HepG2 (cell line): ENCODE measurements around the gene PLCXD1. TPM values are rescaled to one million over a fixed set of nuclear protein-coding genes. Genes with fewer than 3 reads are reported as not detected.

ENCODE experiments used
- BRCA1 ChIP-seq: sonication (generic); formaldehyde crosslinking; IDR thresholded peaks from 2 replicates; pipeline ENCODE4 v1.4.0; 2020; ENCODE audit warnings: missing genetic modification reagents
- CAMTA2 ChIP-seq: sonication (generic); formaldehyde crosslinking; IDR thresholded peaks from 2 replicates; pipeline ENCODE4 v1.4.0; 2020; ENCODE audit warnings: mild to moderate bottlenecking, missing genetic modification reagents, borderline replicate concordance
- DZIP1 ChIP-seq: sonication (generic); formaldehyde crosslinking; IDR thresholded peaks from 2 replicates; pipeline ENCODE4 v1.5.0; 2020; ENCODE audit warnings: mild to moderate bottlenecking, missing genetic modification reagents
- HNRNPK ChIP-seq: fragments of 200-400 bp; formaldehyde crosslinking; IDR thresholded peaks from 2 replicates; pipeline ENCODE4 v1.6.1; 2018; ENCODE audit warnings: low read length, low read depth, moderate library complexity, mild to moderate bottlenecking; ENCODE audit not compliant: poor library complexity, severe bottlenecking
- MIER2 ChIP-seq: IDR thresholded peaks from 2 replicates; pipeline ENCODE4 v1.6.1; 2016; ENCODE audit warnings: missing biosample characterization, missing genetic modification reagents
- NFYC ChIP-seq: IDR thresholded peaks from 2 replicates; pipeline ENCODE4 v1.6.1; 2016; ENCODE audit warnings: missing genetic modification reagents, missing compliant biosample characterization
- SPEN ChIP-seq: sonication (generic); formaldehyde crosslinking; IDR thresholded peaks from 2 replicates; pipeline ENCODE4 v1.5.1; 2020; ENCODE audit warnings: low read depth, mild to moderate bottlenecking, missing genetic modification reagents
- YY1 ChIP-seq: IDR thresholded peaks from 2 replicates; pipeline ENCODE4 v1.6.1; 2011; ENCODE audit warnings: low read length, low read depth, moderate library complexity, mild to moderate bottlenecking; ENCODE audit not compliant: insufficient read depth, insufficient replicate concordance
- ZNF274 ChIP-seq: sonication (generic); formaldehyde crosslinking; IDR thresholded peaks from 2 replicates; pipeline ENCODE4 v1.5.1; 2020; ENCODE audit warnings: mild to moderate bottlenecking, missing genetic modification reagents
- ZNF605 ChIP-seq: sonication (generic); formaldehyde crosslinking; IDR thresholded peaks from 2 replicates; pipeline ENCODE4 v1.8.0; 2022; ENCODE audit warnings: mild to moderate bottlenecking, missing genetic modification reagents
- ZNF616 ChIP-seq: sonication (generic); formaldehyde crosslinking; IDR thresholded peaks from 2 replicates; pipeline ENCODE4 v1.5.0; 2020; ENCODE audit warnings: low read depth, mild to moderate bottlenecking, missing genetic modification reagents
- ZNF788 ChIP-seq: sonication (generic); formaldehyde crosslinking; IDR thresholded peaks from 2 replicates; pipeline ENCODE4 v1.5.0; 2020; ENCODE audit warnings: mild to moderate bottlenecking, missing genetic modification reagents, borderline replicate concordance
- ZNF839 ChIP-seq: sonication (generic); formaldehyde crosslinking; IDR thresholded peaks from 2 replicates; pipeline ENCODE4 v1.4.0; 2020; ENCODE audit warnings: missing genetic modification reagents, mild to moderate bottlenecking, borderline replicate concordance
- ZSCAN30 ChIP-seq: sonication (generic); formaldehyde crosslinking; IDR thresholded peaks from 2 replicates; pipeline ENCODE4 v1.5.0; 2020; ENCODE audit warnings: mild to moderate bottlenecking, missing genetic modification reagents
- polyA plus RNA-seq, 8 experiments: library from polyadenylated mRNA; depleted of rRNA in 3 of 8; stranded (reverse) in 7 of 8; unstranded in 1 of 8; fragments of >200 nt; fragmentation: Illumina TruSeq in 4 of 8; extraction: Trizol in 4 of 8; gene quantifications; 2 replicates each; pipeline versions ENCODE4 v1.2.1 to v1.2.3, GENCODE V29; 2011 to 2016; ENCODE audit warnings: low read depth in 4 of 8, missing spikeins in 1 of 8, mixed read lengths in 1 of 8; ENCODE audit not compliant: insufficient read depth in 1 of 8
- total RNA-seq, 5 experiments: library from RNA; depleted of rRNA; stranded (reverse); fragments of >200 nt; fragmentation: Illumina TruSeq; extraction: Trizol; gene quantifications; 2 replicates each; pipeline ENCODE4 v1.2.3, GENCODE V29; 2016; ENCODE audit warnings: low read depth in 1 of 5
- TF ChIP-seq, protein P1 (sequence below): IDR thresholded peaks from 2 replicates; pipeline ENCODE4 v1.6.1; 2016; ENCODE audit warnings: mild to moderate bottlenecking
- TF ChIP-seq, protein P2 (sequence below): sonication (generic); formaldehyde crosslinking; IDR thresholded peaks from 2 replicates; pipeline ENCODE4 v1.9.0; 2021; ENCODE audit warnings: mild to moderate bottlenecking, missing genetic modification reagents
- TF ChIP-seq, protein P3 (sequence below): sonication (generic); formaldehyde crosslinking; IDR thresholded peaks from 2 replicates; pipeline ENCODE4 v1.5.0; 2020; ENCODE audit warnings: missing genetic modification reagents

The PLCXD1 gene
- total and polyA plus RNA-seq, 2 of the 13 experiments (the other 11 are each of a cell fraction or from before 2014, with no cell fraction given), result 87.7 to 153 TPM

DNA sequence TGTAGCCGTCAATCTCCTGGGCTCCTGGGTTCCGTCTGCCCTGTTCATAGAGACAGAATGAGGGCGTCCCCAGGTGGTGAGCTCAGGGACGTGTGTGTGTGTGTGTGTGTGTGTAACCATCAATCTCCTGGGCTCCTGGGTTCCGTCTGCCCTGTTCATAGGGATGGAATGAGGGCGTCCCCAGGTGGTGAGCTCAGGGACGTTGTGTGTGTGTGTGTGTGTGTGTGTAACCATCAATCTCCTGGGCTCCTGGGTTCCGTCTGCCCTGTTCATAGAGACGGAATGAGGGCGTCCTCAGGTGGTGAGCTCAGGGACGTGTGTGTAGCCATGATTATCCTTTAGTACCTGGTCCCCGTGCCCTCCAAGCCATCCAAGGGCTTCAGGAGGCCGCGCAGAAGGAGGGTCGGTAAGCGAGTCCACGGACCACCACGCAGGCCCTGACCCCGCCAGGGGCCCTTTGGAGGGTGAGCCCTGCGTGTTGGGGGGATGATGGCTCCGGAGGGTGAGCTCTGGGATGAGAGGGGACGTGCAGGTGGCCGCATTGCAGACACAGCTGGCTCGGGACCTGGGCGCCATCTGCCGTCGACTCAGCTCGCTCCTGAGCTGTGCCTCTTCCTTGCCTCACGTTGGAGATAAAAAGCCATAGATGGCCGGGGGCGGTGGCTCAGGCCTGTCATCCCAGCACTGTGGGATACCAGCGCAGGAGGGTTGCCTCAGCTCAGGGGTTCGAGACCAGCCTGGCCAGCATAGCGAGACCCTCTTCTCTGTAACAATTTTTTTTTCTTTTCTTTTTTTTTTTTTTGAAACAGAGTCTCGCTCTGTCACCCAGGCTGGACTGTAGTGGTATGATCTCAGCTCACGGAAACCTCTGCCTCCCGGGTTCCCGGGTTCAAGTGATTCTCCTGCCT, 42.8 kb downstream of the PLCXD1 start (continued):
- 0 out of 2 replicates have a peak, but pooled peaks have one; percentile 55 for TF ChIP-seq ZNF788 (CRISPR knock-in tag)
- no peak for TF ChIP-seq DZIP1 (CRISPR knock-in tag)
- TF ChIP-seq, protein P1, sequence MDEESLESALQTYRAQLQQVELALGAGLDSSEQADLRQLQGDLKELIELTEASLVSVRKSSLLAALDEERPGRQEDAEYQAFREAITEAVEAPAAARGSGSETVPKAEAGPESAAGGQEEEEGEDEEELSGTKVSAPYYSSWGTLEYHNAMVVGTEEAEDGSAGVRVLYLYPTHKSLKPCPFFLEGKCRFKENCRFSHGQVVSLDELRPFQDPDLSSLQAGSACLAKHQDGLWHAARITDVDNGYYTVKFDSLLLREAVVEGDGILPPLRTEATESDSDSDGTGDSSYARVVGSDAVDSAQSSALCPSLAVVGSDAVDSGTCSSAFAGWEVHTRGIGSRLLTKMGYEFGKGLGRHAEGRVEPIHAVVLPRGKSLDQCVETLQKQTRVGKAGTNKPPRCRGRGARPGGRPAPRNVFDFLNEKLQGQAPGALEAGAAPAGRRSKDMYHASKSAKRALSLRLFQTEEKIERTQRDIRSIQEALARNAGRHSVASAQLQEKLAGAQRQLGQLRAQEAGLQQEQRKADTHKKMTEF (CRISPR knock-in tag), result peak; percentile 59
- no peak for TF ChIP-seq ZNF839 (CRISPR knock-in tag)
- 0 out of 2 replicates have a peak, but pooled peaks have one; percentile 31 for TF ChIP-seq BRCA1 (CRISPR knock-in tag)
- no peak for TF ChIP-seq CAMTA2 (CRISPR knock-in tag)
- TF ChIP-seq MIER2 (CRISPR knock-in tag), result no peak
- peak; percentile 11 for TF ChIP-seq HNRNPK
- no peak for TF ChIP-seq NFYC
- TF ChIP-seq, protein P2, sequence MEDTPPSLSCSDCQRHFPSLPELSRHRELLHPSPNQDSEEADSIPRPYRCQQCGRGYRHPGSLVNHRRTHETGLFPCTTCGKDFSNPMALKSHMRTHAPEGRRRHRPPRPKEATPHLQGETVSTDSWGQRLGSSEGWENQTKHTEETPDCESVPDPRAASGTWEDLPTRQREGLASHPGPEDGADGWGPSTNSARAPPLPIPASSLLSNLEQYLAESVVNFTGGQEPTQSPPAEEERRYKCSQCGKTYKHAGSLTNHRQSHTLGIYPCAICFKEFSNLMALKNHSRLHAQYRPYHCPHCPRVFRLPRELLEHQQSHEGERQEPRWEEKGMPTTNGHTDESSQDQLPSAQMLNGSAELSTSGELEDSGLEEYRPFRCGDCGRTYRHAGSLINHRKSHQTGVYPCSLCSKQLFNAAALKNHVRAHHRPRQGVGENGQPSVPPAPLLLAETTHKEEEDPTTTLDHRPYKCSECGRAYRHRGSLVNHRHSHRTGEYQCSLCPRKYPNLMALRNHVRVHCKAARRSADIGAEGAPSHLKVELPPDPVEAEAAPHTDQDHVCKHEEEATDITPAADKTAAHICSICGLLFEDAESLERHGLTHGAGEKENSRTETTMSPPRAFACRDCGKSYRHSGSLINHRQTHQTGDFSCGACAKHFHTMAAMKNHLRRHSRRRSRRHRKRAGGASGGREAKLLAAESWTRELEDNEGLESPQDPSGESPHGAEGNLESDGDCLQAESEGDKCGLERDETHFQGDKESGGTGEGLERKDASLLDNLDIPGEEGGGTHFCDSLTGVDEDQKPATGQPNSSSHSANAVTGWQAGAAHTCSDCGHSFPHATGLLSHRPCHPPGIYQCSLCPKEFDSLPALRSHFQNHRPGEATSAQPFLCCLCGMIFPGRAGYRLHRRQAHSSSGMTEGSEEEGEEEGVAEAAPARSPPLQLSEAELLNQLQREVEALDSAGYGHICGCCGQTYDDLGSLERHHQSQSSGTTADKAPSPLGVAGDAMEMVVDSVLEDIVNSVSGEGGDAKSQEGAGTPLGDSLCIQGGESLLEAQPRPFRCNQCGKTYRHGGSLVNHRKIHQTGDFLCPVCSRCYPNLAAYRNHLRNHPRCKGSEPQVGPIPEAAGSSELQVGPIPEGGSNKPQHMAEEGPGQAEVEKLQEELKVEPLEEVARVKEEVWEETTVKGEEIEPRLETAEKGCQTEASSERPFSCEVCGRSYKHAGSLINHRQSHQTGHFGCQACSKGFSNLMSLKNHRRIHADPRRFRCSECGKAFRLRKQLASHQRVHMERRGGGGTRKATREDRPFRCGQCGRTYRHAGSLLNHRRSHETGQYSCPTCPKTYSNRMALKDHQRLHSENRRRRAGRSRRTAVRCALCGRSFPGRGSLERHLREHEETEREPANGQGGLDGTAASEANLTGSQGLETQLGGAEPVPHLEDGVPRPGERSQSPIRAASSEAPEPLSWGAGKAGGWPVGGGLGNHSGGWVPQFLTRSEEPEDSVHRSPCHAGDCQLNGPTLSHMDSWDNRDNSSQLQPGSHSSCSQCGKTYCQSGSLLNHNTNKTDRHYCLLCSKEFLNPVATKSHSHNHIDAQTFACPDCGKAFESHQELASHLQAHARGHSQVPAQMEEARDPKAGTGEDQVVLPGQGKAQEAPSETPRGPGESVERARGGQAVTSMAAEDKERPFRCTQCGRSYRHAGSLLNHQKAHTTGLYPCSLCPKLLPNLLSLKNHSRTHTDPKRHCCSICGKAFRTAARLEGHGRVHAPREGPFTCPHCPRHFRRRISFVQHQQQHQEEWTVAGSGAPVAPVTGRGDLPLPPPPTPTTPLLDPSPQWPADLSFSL (CRISPR knock-in tag), result peak; percentile 100
- TF ChIP-seq ZNF616 (CRISPR knock-in tag), result no peak
- 0 out of 2 replicates have a peak, but pooled peaks have one; percentile 28 for TF ChIP-seq ZNF274 (CRISPR knock-in tag)
- TF ChIP-seq, protein P3, sequence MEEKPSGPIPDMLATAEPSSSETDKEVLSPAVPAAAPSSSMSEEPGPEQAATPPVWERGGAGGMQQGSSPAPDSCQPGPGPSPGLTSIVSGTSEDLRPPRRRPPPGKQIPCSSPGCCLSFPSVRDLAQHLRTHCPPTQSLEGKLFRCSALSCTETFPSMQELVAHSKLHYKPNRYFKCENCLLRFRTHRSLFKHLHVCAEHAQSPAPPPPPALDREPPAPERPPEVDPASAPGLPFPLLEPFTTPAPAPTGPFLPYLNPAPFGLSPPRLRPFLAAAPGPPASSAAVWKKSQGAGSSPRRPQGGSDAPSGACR, result 0 out of 2 replicates have a peak, but pooled peaks have one; percentile 7
- no peak for TF ChIP-seq ZSCAN30 (CRISPR knock-in tag)
- TF ChIP-seq YY1, result peak; percentile 41
- peak; percentile 44; the same call in 1 of the 2 replicates for TF ChIP-seq ZNF605 (CRISPR knock-in tag)
- TF ChIP-seq SPEN, result 0 out of 2 replicates have a peak, but pooled peaks have one; percentile 31
